D341Med (cell line): ENCODE measurements around the gene GAB2.
A peak's percentile ranks its signal among the peaks of the same experiment; 100 is the strongest.

ENCODE experiments used
- DNase-seq: peaks from one replicate; pipeline ENCODE4 v3.0.0; 2012; ENCODE audit warnings: low spot score

GAB2 gene

GRCh38 chr11:78220218-78221157, 197.1 kb downstream of the GAB2 start:
- peak; percentile 4 for DNase-seq

GRCh38 chr11:78219493-78220217, 198.0 kb downstream of the GAB2 start:
- DNase-seq: peak; percentile 7

GRCh38 chr11:78218707-78219492, 198.7 kb downstream of the GAB2 start:
- DNase-seq: peak; percentile 6

GRCh38 chr11:78217650-78218541, 199.7 kb downstream of the GAB2 start:
- peak; percentile 5 for DNase-seq

GRCh38 chr11:78216571-78217287, 200.9 kb downstream of the GAB2 start:
- no peak for DNase-seq

GRCh38 chr11:78216021-78216420, 201.6 kb downstream of the GAB2 start:
- no peak for DNase-seq

- no peak for DNase-seq
Measured at GRCh38 chr11:78214331-78215194, 203.1 kb downstream of the GAB2 start.

GRCh38 chr11:78213526-78214330, 203.9 kb downstream of the GAB2 start:
- DNase-seq: no peak

- no peak for DNase-seq
Measured at GRCh38 chr11:78212586-78213371, 204.8 kb downstream of the GAB2 start.

- DNase-seq: no peak
Measured at GRCh38 chr11:78211565-78211964, 206.1 kb downstream of the GAB2 start.

GRCh38 chr11:78210000-78210608, 207.5 kb downstream of the GAB2 start:
- DNase-seq: no peak

- no peak for DNase-seq
Measured at GRCh38 chr11:78209478-78209877, 208.1 kb downstream of the GAB2 start.

- DNase-seq: no peak
Measured at GRCh38 chr11:78208257-78209165, 209.1 kb downstream of the GAB2 start.

GRCh38 chr11:78207532-78208256, 209.9 kb downstream of the GAB2 start:
- no peak for DNase-seq

- no peak for DNase-seq
Measured at GRCh38 chr11:78205691-78206090, 211.9 kb downstream of the GAB2 start.

- DNase-seq: no peak
Measured at GRCh38 chr11:78205256-78205655, 212.4 kb downstream of the GAB2 start.
